GM19372 (cell line): Measurements from ENCODE around the gene FMO2.

Experiments
- ATAC-seq: cut with Tn5 transposase; IDR thresholded peaks from one replicate; pipeline ENCODE4 v1.9.1; 2021; ENCODE audit warnings: mild to moderate bottlenecking, low read depth, moderate library complexity; ENCODE audit not compliant: unreplicated experiment

Gene FMO2, protein sequence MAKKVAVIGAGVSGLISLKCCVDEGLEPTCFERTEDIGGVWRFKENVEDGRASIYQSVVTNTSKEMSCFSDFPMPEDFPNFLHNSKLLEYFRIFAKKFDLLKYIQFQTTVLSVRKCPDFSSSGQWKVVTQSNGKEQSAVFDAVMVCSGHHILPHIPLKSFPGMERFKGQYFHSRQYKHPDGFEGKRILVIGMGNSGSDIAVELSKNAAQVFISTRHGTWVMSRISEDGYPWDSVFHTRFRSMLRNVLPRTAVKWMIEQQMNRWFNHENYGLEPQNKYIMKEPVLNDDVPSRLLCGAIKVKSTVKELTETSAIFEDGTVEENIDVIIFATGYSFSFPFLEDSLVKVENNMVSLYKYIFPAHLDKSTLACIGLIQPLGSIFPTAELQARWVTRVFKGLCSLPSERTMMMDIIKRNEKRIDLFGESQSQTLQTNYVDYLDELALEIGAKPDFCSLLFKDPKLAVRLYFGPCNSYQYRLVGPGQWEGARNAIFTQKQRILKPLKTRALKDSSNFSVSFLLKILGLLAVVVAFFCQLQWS

DNA sequence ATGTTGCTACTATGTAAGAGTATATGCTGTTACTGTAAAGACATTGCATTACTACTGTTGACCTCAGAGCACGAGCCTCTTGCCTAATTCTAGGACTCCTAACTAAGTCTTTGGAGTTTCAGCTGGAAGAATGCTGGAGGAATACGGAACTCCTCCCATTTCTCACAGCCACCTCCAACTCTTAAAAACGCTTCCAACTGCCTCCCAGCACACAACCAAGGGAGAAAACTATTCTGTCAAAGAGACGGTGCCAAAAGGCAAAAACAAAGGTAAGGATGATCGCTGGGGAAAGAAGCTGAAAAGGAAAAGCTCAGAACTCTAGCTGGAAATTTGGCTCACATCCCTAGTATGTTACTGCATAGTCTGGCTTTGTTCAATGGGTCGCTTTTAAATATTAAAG lies at the start of gene FMO2:
Gene FMO2, plus strand, starts transcription at position 210 of the 400 bp plus-strand sequence. CDS start 414 bp downstream, outside the sequence.
- ATAC-seq = no peak

- no peak for ATAC-seq
Measured at GRCh38 chr1:171137580-171137979, 47.5 kb upstream of the FMO2 start.

DNA sequence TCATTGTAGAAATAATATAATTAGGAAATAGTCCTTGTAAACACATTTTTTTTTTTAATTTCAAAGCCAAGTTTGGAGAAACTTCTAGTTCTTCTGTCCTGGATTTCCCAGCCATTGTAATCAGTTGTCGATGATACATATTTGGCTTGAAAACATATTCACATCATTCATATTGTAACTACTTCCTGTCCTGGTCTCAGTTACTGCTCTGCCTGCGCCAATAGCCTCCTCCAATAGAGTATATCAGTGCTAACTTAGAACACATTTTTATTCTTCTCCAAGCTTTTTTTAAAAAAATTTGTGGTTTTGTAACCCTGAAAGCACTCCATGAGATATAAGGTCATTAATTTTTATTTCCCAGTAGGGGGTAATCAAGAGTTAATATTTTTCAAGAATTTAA lies 46.1 kb upstream of the FMO2 start:
- ATAC-seq = no peak

DNA sequence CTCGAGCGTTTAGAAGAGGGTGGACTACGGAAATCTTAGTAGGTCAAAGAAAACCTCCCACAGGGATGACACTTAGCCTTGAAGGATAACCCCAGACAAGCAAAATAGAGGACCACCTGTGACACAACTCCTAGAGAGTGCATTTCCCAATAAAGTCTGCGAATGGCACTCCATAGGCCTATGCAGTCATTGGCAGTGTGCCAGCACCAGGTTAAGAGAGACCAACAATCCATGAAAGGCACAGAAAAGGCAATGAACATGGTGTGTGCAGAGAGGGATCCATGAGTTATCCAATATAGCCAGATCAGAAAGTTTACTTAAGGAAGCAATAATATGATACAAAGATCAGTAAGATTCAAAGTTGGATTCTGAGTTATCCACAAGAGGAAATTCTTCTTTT lies 45.2 kb upstream of the FMO2 start:
- ATAC-seq = no peak

DNA sequence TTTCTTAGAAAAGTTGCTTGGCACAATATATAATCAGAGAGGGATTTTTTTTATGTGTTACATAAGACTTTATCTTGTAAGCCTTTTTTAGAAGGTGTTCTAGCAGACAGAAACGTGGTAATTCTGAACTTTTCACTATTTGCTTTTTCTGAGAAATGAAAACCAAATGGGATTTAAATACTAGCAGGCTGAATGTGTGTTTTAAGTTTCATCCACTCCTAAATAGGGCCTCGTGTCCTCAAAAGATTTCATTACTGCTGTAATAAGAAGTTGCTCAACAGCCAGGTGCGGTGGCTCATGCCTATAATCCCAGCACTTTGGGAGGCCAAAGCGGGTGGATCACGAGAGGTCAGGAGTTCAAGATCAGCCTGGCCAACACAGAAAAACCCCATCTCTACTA lies 44.7 kb upstream of the FMO2 start:
- no peak for ATAC-seq

- no peak for ATAC-seq
Measured at GRCh38 chr1:171140956-171141687, 44.0 kb upstream of the FMO2 start.

DNA sequence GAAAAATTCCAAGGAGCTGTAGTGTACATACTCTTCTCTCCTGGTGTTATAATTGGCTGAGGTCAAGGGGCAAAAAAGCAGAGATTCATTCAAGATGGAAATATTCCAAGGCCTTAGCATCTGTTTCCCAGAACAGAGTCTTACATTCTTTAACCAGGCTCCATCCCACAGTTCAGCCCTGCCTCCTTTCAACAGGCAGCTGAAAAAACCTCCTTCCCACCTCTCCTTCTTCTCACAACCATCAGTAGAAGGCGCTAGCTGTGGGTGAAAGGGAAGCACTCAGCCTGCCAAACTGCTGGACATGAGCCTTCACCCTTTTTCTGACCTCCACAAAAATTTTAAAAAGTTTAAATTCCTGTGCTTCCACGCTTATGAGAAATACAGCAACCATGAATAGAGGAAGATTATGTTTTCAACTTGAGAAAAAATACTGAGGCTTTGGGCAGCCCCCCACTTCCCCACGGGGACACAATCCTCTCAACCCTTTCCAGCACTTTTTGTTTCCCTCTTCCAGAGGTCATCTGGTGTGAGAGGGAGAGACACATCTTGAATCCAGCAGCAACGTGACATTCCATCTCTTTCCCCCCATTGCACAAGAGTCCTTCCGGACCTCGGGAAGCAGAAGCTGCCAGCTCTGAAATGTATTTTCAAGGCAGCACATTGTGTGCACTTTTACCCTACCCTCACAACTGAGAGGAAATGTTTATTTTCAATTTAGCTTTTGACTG lies 43.2 kb upstream of the FMO2 start:
- no peak for ATAC-seq

DNA sequence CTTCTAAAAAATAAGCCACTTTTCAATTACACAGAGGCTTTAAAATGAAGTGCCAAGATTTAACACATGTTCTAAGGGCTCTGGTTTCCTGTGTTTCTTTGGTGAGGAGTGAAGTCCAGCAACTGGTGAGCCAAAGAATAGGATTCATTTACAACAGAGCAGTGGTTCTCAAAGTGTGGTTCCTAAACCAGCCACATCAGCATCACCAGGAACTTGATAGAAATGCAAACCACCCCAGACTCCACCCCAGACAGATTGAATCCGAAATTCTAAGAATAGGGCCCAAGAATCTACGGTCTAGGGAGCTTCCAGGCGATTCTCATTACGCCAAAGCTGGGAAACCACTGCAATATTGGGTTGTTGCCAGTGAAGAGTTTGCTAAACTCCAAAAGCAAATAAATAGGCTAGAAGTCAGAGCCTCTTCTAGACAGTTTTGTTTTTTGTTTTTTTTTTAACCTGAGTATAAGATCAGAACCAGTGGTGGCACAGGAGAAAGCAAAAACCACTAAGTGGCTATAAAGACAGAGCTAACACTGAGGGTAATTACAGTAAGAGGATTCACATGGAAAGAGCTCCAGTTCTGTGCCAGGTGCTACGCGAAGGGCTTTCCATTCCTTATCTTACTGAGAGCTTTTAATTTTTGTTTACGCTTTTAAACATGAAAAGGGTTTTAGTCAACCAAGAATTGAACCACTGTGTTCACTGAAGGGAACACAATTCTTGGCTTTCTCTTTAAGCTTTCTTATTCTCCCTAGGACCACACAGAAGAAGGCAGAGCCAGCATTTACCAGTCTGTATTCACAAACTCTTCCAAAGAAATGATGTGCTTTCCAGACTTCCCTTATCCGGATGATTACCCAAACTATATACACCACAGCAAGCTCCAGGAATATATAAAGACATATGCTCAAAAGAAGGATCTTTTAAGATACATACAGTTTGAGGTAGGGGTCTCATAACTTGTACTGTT lies 42.4 kb upstream of the FMO2 start:
- no peak for ATAC-seq

- ATAC-seq = no peak
Measured at GRCh38 chr1:171150156-171150555, 34.9 kb upstream of the FMO2 start.

DNA sequence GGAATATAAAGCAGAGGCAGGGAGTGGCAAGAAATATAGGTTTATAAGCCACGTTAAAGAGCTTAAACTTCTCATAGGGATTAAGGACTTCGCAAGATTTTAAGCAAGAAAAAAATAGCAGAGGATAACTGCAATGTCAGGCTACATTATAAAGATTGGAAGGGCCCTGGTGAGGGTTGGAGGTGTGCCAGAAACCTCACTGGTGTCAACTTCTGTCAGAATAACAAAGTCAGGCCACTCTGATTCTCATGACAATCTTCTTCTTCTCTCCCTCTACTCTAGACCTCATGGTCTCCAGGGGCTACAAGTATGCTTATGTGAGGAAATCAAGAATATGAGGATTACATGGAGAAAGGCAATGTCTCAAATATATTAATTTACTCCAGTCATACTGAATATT lies 32.6 kb upstream of the FMO2 start:
- ATAC-seq = no peak

DNA sequence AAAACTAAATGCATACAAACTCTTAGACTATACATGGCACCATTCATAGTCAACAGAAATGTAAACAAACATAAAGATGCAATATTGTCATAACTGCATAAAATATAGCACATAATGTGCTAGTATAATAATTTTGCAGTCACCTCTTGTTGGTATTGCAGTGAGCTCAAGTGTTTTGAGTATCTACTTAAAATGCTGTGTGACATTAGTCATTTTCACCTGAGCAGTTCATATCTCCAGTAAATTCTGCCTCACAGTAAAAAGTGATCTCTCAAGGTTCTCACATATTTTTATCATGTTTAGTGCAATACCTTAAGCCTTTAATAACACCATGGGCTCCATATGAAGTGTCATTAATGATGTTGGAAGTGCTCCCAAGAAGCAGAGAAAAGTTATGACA lies 29.6 kb upstream of the FMO2 start:
- ATAC-seq = no peak

DNA sequence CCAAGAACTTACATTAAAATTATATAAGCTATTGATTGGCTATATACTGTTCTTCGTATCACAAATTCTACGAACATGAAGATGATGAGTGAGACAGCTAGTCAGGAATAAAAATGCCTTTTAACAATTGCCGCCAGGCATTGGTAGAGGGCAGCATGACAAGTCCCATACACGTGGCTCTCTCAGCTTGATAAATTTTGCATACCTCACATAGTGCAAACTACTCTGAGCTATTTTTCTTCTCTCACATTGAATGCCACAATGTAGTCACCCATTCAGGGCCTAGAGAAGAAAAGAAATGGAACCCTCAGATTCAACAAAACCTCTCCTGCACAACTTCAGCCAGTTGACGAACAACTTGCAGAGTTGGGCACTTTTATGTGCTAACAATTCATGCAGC lies 27.0 kb upstream of the FMO2 start:
- no peak for ATAC-seq

DNA sequence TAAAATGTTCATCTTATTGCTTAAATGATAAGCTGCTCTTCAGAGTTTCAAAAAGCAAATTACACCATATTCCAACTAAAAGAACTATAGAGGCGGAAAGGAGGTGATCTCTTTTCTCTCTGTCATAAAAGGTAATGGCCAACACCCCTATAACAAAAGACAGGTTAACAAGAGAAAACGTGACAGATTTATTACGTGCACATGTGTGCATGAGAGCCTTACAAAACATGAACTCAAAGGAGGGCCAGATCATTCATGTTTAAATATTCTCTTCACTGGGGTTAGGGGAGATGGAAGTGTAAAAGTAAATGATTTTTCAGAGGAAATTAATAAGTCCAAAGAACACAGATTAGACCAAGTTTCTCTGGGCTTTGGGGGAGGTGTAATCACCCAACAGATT lies 26.5 kb upstream of the FMO2 start:
- ATAC-seq = no peak

DNA sequence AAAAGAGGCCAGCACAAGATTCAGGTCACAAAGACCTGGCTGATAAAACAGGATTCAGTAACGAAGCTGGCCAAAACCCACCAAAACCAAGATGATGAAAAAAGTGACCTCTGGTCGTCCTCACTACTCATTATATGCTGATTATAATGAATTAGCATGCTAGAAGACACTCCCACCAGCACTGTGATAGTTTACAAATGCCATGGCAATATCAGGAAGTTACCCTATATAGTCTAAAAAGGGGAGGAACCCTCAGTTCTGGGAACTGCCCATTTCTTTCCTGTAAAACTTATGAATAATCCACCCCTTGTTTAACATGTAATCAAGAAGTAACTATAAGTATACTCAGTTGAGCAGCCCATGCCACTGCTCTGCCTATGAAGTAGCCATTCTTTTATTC lies 26.0 kb upstream of the FMO2 start:
- ATAC-seq = no peak

GRCh38 chr1:171160211-171160610 lies 24.9 kb upstream of the FMO2 start:
- no peak for ATAC-seq

GRCh38 chr1:171160639-171161354 lies 24.3 kb upstream of the FMO2 start:
- ATAC-seq = no peak

- ATAC-seq = no peak
Measured at GRCh38 chr1:171161431-171161830, 23.7 kb upstream of the FMO2 start.

DNA sequence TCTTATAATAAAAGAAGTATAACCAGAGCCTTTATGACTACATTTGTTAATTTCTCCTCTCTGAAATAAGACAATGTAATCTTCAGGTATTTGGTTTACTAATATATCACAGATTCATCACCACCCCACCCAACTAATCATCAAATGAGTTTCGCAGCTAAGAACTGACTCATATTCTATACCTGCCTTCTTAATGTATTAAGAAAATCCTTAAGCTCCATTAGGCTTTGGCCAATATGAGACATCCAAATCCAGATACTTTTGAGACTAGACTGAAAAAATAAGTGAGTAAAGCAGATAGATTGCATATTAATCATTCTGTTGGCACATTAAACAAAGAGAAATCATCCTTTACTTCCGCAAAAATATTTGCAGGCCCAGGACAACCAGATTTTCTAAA lies 18.7 kb upstream of the FMO2 start:
- ATAC-seq = no peak

GRCh38 chr1:171167785-171168184 lies 17.3 kb upstream of the FMO2 start:
- ATAC-seq = no peak
